ENCODE results near the gene ADARB2.

The ADARB2 gene

DNA sequence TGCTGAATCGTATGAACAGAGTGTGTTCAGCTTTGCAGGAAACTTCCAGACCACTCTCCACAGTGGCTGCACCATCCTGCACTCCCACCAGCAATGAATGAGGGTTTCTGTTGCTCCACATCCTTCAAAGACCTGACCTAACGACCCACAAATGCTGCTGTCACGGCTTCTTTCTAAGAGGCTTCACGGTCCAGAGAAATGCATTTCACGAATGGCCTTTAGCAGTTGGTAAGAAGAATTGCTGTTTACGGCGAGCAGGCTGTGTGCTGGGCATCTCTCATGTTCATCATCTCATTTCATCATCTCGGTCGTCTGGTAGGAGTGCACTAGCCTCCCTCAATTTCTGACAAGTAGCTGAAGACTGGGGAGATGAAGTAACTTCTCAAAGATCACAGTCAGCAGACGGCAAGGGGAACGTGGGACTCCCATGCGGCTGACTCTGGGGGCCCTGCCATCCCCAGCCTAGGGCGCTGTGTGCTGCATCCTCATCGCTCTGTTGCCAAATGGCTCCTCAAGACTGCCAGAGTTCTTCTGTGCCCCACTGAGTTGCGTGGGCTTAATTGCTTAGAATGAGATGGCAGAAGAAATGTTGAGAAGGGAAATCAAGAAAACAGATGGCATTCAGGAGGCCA lies 72.9 kb downstream of the ADARB2 start:
- DNase-seq (ENCODE audit: low read depth in 2 of 2, low spot score in 1 of 2): no peak

DNA sequence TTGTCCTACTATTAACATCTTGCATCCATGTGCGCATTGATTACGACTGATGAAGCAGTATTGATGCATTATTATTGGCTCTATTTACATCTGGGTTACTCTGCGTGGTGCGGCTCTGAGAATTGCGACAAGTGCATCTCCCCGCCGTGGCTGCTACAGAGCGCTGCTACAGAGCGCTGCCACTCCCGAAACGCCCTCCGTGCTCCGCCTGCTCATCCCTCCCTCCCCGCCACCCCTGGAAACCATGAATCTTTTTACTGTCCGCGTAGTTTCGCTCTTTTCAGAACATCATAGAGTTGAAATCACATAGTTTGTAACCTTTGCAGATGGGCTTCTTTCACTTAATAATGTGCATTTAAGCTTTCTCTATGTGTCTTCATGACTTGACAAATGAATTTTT lies 74.1 kb downstream of the ADARB2 start:
- no peak for DNase-seq (ENCODE audit: low read depth in 2 of 2, low spot score in 1 of 2)

DNA sequence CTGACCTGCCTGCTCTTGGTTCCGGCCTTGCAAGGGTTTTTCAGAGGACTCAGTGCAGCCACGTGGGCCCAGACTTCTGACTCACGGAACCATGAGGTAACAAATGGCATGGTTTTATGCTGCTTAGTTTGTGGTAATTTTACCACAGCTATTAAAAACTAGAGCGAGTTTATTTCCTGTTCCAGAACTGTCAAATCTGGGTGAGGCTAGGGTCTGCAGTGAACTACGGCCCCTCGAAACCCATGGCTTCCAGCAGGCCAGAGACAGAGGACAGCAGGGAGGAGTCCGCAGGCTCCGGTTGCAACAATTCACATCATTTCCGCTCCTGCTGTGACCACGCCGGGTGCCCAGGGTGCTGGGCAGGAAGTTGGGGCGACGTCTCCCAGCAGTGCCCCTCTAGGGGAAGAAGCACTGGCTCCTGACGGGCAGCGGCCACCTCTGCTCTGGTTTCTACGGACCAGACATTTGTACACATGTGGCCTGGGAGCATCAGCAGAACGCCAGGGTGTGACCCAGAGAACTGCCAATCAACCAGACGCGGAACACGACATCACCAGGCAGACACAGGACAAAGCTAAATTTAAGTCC lies 74.8 kb downstream of the ADARB2 start:
- no peak for DNase-seq (ENCODE audit: low read depth in 2 of 2, low spot score in 1 of 2)

DNA sequence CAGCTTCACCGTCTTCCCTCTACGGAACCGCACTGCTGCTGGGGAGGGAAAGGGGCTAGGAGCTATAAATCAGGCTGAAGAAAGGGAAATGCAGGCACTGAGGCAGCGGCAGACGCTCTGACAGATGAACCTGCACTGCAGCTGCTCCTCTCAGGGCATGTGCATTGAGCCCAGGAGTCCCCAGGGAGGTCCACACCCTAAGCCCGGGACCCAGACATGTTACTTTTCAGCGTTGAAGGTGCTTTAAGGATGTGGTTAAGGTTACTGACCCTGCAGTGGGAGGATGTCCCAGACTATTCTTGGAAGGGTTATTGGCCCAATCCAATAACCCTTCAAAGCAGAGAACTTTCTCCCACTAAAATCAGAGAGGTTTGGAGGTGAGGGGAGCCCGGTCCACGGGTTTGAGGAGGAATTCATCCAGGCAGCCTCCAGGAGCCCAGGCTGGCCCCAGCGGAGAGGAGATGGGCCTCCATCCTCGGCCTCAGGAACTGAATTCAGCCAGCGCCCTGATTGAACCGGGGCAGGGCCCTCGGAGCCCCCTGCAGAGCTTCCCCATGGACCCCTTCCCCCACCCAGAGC lies 75.4 kb downstream of the ADARB2 start:
- no peak for DNase-seq (ENCODE audit: low read depth in 2 of 2, low spot score in 1 of 2)

DNA sequence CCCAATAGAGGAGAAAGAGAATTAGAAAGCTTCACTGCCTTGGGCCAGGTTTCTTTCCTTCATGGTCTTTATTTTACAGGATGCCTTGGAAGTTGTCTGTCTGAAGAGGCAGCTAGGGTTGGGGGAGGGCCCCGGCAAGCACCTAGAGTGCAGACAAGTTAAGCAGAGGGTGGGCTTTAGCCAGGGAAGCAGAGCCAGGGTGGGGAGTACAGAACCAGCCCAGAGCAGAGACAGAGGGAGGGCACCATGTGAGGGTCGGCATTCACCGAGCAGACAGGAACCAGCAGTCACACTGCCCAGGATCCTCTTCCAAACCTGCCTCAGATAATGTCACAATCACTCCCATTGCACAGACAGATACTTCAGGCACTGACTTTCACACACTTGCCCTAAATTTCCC lies 75.9 kb downstream of the ADARB2 start:
- no peak for DNase-seq (ENCODE audit: low read depth in 2 of 2, low spot score in 1 of 2)

DNA sequence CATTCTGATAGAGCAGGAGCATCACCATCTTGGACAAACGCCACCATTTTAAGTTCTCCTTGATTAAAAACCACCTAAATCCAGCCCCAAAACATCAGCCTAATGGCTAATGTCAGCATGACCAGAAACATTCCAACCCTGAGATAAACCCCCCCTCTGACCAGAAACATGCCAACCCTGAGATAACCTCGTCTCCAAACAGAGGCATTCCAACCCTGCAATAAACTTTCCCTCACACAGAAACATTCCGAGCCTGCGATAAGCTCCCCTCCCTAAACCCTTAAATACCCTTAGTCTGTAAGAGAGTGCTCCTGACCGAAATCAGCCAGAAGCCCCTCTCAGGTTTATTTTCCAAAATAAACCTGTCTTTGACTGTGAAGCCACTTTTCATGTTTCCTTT lies 76.5 kb downstream of the ADARB2 start:
- DNase-seq (ENCODE audit: low read depth in 2 of 2, low spot score in 1 of 2): no peak

DNA sequence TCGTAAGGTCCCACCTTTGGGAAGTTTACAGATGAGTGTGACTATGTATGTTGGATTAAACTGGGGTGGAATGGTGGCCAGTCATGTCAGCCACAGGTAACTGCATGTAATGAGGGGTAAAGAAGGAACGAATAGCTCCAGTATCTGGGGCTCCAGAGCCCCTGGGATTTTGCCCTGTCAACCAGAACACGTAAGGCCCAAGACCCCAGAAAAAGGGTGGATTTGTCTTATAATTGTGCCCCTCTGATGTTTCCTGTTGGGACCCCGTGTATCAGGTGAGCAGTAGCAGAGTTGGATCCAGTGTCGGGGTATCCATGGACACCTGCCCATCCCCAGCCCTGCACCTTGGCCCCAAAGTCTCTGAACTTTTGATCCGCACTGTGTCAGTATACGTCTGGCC lies 76.9 kb downstream of the ADARB2 start:
- no peak for DNase-seq (ENCODE audit: low read depth in 2 of 2, low spot score in 1 of 2)

DNA sequence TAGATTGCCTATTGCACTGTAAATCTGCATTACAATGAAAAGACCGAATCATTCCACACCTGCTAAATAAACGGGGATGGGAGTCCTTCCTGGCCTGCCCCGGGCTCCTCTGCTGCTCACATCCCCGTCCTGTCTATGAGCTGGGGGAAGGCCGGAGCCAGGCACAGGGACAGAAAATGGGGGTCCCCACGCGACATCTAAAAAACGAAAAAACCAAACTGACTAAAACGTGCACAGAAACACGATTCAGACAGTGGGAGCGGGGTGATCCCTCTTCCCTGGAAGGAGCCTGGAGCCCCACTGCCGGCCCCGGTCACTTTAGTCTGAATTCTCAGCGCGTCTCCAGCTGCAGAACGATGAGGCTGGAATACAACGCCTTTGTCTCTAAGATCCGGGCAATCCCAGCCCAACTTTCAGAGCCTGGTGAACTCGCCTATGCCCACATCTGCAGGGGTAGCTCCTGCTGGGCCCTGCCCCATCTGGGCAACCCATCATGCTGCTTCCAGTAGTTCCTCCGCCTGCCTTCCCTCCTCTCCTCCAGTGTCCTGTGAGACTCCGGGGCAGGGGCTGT lies 78.0 kb downstream of the ADARB2 start:
- no peak for DNase-seq (ENCODE audit: low read depth in 2 of 2, low spot score in 1 of 2)

DNA sequence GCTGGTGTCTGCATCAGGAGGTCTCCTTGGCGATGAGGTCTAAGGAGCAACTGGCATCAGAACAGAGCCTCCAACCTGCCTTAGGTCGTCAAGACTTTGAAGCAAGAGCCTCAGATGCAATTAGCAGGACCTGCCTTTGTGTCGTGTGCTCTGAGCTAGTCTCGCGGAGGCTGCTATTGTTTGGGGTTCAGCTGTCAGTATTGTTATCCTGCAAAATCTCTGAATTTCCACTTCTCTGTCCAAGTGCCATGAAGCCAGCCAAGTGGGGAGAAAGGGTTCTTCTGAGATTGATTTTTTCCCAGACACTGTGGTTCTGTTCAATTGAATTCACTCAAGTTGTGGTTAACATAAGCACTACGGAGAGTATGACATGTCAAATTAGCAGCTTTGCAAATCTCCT lies 78.7 kb downstream of the ADARB2 start:
- no peak for DNase-seq (ENCODE audit: low read depth in 2 of 2, low spot score in 1 of 2)

DNA sequence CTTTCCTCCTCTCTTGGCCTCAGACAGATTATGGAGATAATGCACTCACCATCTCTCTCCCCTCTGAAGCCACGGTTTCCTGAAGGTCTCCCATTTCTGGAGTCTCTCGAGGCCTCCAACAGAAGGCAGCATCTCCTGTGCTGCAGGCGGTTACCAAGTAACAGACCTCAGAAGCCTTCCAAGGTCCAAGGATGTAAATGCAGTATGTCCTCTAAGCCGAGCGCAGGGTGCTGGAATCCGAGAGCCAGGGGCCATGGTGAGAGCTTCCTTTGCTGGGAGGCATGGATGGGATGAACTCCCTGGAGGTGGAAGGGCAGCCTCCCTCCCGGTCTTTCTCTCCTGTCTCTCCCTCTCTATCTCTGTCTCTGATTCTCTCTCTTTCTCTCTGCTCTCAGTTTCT lies 79.8 kb downstream of the ADARB2 start:
- no peak for DNase-seq (ENCODE audit: low read depth in 2 of 2, low spot score in 1 of 2)

DNA sequence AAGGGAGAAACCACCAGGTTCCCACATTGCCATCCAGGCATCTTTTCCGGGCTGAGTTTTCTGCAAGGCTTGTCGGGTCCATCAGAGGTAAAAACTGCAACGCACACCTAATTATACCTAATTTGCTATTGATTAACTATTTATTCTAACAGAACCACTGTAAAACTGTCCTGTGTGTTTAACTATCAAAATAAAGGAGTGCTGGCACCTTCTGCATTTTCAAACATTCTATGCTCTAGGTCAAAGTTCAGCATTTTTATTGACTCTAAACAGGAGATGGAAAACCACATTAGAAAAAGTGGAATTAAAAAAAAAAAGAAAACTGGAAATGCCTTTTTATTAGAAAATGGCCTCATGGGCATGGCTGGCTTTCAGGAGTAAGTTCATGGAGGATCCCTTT lies 82.0 kb downstream of the ADARB2 start:
- DNase-seq (ENCODE audit: low read depth in 2 of 2, low spot score in 1 of 2): no peak

DNA sequence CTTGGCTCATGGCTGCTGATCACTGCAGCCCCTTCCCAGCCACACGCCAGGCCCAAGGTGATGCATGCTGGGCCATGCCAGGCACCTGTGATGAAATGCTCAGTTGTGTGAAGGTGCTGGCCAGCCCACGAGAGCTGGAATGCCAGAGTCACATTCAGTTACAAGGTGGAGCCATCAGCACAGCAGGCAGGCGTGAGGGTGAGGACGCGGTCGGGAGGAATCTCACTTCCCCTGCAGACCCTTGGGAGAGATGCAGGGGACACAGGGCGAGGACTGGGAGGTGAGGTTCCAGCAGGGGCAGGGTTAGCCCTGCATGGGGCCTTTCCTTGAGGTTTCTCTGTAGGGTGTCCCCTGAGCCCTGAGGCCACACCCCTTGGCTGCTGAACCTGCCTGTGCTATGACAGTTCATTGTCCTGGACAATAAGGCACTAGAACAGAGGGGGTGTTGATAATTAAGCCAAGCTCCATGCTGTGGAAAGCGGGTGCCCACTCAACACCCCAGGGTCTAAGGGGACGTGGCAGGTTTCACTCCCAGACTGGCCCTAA lies 82.4 kb downstream of the ADARB2 start:
- DNase-seq (ENCODE audit: low read depth in 2 of 2, low spot score in 1 of 2): no peak

DNA sequence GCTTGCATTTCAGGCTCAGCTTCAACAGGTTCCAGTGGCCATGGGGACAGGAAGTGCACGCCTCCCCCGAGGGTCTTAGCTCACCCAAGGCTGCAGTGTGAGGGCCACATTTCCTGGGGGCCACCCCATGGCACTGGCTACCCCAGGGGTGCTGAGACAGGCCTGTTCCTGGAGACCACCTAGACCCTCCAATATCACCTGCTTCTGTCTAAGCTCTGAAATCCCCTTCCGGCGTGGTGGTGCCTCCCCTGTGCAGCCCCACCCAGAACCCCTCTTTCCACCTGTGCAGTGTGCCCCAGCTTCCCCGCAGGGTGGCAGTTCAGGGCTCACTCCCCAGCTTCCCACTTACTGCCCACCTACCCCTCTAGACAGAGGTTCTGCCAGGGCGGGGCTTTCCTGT lies 83.1 kb downstream of the ADARB2 start:
- DNase-seq (ENCODE audit: low read depth in 2 of 2, low spot score in 1 of 2): no peak

DNA sequence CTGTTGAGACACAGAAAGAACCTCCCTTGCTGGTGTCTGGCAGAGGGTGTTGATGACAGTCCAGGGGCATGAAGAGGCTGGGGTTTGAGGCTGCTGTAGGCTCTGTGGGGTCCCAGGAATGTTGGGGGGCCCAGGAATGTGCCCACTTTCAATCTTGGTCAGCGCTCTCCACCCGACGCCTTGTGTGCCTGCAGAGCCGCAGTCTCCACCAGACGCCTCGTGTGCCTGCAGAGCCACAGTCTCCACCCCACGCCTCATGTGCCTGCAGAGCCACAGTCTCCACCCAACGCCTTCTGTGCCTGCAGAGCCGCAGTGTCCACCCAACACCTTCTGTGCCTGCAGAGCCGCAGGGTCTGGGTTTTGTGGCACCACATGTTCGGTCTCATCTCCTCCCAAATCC lies 84.0 kb downstream of the ADARB2 start:
- no peak for DNase-seq (ENCODE audit: low read depth in 2 of 2, low spot score in 1 of 2)

DNA sequence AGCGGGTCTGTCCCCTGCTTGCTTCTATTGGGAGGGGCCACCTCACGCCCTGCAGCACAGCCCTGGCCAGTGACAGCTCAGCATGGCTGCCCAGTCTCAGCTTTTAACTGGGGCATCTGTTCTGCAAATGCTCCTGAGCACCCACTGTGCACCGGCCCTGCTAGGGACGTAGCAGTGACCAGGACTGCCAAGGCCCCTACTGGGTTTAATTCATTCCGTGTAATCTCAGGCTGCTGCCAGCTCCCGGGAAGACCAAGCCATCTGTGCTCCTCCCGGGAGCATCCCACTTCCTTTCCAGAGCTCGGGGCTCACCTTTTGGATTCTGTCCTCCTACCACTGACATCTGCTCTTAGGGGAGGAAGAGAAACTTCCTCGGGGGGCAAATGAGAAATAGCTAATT lies 85.2 kb downstream of the ADARB2 start:
- DNase-seq (ENCODE audit: low read depth in 2 of 2, low spot score in 1 of 2): no peak

DNA sequence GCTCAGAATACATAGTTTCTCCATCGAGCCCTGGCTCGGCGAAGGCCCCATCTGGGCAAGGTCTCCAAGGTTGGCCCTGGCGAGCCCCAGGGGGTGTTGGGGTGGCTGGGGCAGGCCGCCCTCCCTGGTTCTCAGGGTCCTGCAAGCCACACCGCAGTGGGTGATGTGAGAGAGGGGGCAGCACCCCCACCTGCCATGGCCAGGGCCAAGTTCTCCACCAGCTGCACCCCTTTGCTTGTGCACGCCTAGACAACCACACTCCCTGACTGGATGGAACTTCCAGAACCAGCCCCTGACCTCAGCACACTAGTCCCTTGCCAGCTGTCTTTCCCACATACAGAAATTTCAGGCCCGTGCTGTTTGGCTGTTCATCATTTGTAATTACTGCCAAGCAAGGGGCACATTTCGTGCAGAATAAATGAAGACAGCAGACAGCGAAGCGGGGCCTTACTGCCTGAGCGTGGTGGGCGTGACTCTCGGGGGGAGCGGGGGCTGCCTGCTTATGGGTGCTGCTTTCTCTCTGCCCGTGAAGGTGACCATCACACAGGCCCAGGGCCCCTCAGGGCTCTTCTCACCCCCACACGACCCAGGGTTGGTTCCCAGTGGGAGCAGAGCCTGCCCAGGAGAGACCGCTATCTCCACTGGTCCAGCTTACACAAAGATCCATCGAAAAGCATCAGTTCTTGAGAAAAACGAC lies 85.9 kb downstream of the ADARB2 start:
- no peak for DNase-seq (ENCODE audit: low read depth in 2 of 2, low spot score in 1 of 2)

DNA sequence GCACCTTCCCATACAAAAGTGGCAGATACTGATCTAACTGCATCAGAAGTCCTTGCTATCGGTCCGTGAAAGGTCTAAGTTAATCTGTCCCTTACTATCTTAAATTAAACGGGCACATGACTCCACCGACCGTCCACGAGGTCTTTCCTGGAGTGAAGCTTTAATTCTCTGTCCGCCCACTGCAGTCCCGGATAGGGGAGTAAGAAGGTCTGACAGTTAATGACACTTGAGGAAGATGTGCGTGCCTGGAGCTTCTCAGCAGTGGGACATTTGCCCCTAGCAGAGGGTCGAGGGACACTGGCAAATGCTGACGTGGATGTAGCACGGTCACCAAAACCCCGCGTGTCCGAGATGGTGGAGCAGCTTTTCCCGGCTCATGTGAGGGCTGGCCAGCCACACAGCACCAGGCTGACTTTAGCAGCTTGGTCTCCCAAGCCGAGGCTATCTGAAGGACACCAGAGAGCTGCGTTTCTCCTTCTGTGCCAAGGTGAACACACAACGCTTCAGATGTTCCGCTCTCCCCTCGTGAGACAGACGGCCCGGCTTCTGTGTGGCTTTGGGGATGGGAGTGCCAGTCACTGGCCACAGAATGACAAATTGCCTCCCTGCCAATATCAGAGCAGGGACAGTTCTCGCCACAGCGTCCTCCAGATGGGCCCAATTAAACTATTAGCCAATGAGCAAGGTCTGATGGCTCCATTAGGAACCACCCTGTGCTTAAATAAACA lies 86.6 kb downstream of the ADARB2 start:
- DNase-seq (ENCODE audit: low read depth in 2 of 2, low spot score in 1 of 2): no peak

DNA sequence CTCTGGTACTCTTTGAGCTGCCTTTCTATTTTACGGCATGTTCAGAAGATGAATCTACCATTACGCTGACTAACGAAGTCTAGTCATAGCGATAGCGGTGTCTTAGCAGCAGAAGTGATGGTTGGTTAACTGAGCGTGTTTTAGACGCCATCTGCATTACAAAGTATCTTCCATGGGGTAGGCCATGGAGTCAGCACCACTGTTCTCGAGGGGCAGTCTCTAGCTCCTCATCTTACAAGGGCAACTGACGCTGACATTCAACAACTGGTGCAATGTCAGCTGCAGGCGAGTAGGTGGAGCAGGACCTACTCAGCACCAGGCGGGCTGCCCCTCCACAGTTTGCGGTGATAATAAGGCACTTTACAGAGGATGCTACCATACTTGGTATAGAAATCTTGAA lies 88.7 kb downstream of the ADARB2 start:
- DNase-seq (ENCODE audit: low read depth in 2 of 2, low spot score in 1 of 2): no peak

DNA sequence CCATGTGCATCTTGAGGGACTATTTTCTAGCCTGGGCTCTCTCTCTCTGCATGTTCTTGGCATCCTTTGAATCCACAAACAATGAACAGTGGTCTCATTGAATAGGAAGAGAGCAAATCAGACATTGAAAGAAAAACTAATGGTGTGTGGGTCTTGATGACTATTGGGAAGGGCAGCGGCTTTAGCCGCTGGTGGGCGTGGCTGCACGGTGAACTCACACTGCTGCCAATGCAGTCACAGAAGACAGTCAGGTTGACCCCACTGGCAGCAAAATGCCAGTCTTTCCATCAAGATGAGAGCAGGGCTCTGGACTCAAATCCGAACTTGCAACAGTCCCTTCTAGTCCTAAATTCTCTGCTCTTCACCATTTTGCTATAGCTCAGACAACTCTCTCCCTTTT lies 91.0 kb downstream of the ADARB2 start:
- no peak for DNase-seq (ENCODE audit: low read depth in 2 of 2, low spot score in 1 of 2)

DNA sequence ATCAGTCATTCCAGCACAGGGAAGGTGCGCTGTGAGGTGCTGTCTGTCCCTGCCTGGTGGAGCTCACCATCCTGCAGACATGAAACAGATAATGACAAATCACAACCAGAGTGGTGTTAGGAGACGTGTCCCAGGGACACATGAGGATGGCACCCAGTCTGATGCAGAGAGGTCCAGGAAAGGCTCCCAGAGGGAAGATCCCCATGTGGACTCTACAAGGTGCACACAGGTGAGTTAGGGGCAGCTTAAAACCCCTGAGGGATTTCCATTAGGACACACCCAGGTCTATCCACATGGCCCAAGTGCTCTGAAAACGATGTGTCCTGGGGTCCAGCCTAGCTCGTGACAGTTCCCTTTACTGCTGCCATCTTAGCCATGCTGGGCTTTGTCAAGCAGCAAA lies 91.4 kb downstream of the ADARB2 start:
- DNase-seq (ENCODE audit: low read depth in 2 of 2, low spot score in 1 of 2): no peak

DNA sequence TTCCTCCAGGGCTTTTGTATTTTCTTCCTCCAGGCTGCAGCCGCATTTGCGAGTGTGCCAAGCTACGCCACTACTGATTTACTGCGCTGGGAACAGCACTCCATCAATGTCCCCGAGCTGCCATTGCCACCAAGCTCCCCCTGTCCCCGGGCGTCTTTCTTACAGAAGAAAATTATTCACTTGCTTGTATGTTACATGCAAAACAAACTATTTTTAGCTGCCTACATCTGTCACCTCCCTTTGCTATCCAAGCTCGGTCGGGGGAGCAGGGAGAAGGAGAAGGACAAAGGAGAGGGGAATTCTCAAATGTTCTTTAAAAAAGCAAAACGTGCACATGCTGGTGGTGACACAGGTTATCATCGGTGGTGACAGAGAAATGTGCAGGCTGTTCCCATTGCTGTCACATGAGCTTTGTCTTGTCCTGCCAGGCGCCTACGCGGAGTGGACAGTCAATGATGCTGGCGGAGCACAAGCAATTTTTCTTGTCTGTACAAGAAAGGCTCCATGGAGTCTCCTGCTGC lies 93.1 kb downstream of the ADARB2 start:
- no peak for DNase-seq (ENCODE audit: low read depth in 2 of 2, low spot score in 1 of 2)
